ENCODE results near the gene WNT3A.

The WNT3A gene

GRCh38 chr1:228070173-228070572 lies 63.4 kb downstream of the WNT3A start:
- no peak for DNase-seq (ENCODE audit: low spot score)

- DNase-seq (ENCODE audit: low spot score), result no peak
Measured at GRCh38 chr1:228070851-228071250, 64.1 kb downstream of the WNT3A start.

GRCh38 chr1:228071839-228072657 lies 65.2 kb downstream of the WNT3A start:
- DNase-seq (ENCODE audit: low spot score), result no peak

- DNase-seq (ENCODE audit: low spot score), result no peak
Measured at GRCh38 chr1:228072658-228073043, 65.9 kb downstream of the WNT3A start.

GRCh38 chr1:228073061-228073856 lies 66.5 kb downstream of the WNT3A start:
- no peak for DNase-seq (ENCODE audit: low spot score)

- no peak for DNase-seq (ENCODE audit: low spot score)
Measured at GRCh38 chr1:228073857-228074545, 67.2 kb downstream of the WNT3A start.

GRCh38 chr1:228074954-228075730 lies 68.3 kb downstream of the WNT3A start:
- DNase-seq (ENCODE audit: low spot score), result no peak

- no peak for DNase-seq (ENCODE audit: low spot score)
Measured at GRCh38 chr1:228075801-228076271, 69.0 kb downstream of the WNT3A start.

- no peak for DNase-seq (ENCODE audit: low spot score)
Measured at GRCh38 chr1:228076796-228077430, 70.1 kb downstream of the WNT3A start.

- DNase-seq (ENCODE audit: low spot score), result no peak
Measured at GRCh38 chr1:228077565-228078330, 71.0 kb downstream of the WNT3A start.

GRCh38 chr1:228079013-228079412 lies 72.2 kb downstream of the WNT3A start:
- no peak for DNase-seq (ENCODE audit: low spot score)

- DNase-seq (ENCODE audit: low spot score), result no peak
Measured at GRCh38 chr1:228079601-228080263, 72.9 kb downstream of the WNT3A start.

- DNase-seq (ENCODE audit: low spot score), result no peak
Measured at GRCh38 chr1:228081144-228081543, 74.3 kb downstream of the WNT3A start.

GRCh38 chr1:228081578-228082213 lies 74.9 kb downstream of the WNT3A start:
- DNase-seq (ENCODE audit: low spot score), result no peak

- peak; percentile 93 for DNase-seq (ENCODE audit: low spot score)
Measured at GRCh38 chr1:228082214-228082917, 75.6 kb downstream of the WNT3A start, which contains the start of gene ARF1. TSS of gene ARF1 (plus strand) at chr1:228082708. CDS start at chr1:228097115, 14,407 bp downstream.

GRCh38 chr1:228082918-228083870 lies 76.4 kb downstream of the WNT3A start:
- DNase-seq (ENCODE audit: low spot score), result no peak

- no peak for DNase-seq (ENCODE audit: low spot score)
Measured at GRCh38 chr1:228083871-228084278, 77.1 kb downstream of the WNT3A start.
